SIG-M5 treated with dmso at 0.1 percent for 504 hours (cell line): ENCODE data around the gene KCNJ5.
"Not testable (repeated sequence)": the region's sequence is repeated elsewhere in the genome, so short reads cannot be mapped to it uniquely, and the experiment has no call there.

Experiments
- DNase-seq: peaks from one replicate; lab custom pipeline; 2025; ENCODE audit not compliant: unreplicated experiment; lab: John Stamatoyannopoulos, UW

Gene KCNJ5

DNA sequence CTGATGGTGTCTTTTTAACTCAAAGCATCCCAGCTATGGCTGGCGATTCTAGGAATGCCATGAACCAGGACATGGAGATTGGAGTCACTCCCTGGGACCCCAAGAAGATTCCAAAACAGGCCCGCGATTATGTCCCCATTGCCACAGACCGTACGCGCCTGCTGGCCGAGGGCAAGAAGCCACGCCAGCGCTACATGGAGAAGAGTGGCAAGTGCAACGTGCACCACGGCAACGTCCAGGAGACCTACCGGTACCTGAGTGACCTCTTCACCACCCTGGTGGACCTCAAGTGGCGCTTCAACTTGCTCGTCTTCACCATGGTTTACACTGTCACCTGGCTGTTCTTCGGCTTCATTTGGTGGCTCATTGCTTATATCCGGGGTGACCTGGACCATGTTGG lies 20.1 kb downstream of the KCNJ5 start:
- DNase-seq: no peak

DNA sequence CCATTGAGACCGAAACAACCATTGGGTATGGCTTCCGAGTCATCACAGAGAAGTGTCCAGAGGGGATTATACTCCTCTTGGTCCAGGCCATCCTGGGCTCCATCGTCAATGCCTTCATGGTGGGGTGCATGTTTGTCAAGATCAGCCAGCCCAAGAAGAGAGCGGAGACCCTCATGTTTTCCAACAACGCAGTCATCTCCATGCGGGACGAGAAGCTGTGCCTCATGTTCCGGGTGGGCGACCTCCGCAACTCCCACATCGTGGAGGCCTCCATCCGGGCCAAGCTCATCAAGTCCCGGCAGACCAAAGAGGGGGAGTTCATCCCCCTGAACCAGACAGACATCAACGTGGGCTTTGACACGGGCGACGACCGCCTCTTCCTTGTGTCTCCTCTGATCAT lies 20.5 kb downstream of the KCNJ5 start:
- no peak for DNase-seq

DNA sequence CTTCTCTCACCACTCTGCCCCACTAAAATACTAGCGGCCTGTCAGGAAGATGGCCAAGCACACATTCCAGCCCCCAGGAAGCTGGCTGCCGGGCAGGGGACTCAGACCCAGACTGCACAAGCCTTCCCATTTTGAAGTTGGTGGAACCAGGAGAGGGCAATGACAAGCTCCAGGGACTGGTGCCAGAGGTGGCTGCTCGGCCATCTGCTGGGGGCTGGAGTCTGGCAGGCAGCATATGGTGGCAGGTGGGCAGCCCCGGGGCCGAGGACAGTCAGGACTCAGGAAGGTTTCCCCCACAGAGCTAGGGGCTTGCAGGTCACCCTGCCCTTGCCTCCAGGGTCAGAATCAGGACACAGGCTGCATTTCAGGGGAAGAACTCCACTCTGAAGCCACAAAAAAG lies 22.6 kb downstream of the KCNJ5 start:
- DNase-seq: no peak

DNA sequence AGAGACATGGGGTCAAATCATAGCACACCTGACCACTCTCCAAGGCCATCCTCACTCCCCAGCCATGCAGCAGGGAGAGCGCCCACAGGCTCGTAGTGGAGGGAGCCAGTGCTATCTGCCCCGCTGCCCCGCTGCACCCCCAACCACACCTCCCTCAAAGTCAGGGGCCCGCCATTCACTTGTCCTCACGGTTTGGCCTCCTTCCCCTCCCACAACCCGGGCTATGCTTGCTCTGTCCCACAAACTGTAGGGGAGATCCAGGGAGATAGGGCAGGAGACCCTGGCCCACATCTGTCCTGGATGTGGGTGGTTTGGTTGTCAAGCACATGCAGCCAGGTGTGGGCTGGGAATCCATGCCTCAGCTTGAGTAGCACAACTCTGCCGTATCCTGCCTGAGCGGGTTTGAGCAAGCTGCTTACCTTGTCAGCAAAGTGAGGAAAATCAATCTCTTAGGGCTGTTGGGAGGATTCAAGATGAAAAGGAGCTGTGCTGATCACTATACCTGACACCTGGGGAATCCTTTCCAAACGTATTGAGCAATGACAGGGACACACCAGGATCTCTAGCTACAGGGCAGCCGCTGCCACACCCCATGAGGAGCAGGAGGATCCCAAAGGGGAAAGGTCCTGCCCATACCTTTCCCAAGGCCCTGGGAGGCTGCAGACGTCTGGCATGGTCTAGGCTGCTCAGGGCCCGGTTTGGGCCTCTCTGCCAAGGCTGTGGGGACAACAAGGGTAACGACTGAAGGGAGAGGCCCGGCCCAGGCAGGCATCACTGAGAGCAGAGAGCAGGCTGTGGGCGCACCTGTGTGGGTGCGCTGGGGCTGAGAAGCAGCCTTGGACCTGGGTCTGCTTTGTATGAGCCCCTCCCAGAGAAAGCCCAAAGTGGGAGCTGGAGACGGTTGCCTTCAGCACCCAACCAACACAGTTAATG lies 23.3 kb downstream of the KCNJ5 start:
- no peak for DNase-seq

DNA sequence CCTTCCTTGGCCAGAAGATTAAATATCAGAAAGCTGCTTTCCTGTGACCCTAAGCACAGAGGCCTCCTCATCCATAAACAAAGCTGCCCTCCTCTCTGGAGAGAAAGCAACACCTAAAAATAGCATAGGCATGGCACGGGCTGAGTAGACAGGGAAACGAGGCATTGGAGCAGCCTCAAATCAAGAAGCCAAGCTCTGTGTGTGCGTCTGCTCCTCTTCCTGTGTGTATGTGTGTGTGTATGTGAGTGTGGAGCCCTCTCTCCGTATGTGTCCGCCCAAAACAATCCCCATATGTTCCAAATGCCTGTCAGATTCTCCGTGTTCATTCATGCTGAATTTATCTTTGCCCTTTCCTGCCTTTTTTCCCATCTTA lies 24.0 kb downstream of the KCNJ5 start:
- no peak for DNase-seq

DNA sequence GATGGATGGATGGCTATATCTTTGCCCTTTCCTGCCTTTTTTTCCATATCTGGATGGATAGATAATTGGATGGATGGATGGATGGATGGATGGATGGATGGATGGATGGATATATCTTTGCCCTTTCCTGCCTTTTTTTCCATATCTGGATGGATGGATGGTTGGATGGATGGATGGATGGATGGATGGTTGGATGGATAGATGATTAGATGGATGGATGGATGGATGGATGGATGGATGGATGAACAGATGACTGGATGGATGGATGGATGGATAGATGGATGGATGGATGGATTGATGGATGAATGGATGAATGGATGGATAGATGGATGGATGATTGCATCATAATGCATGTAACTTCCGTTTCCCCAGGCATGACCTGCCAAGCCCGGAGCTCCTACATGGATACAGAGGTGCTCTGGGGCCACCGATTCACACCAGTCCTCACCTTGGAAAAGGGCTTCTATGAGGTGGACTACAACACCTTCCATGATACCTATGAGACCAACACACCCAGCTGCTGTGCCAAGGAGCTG lies 24.9 kb downstream of the KCNJ5 start:
- DNase-seq: no peak

DNA sequence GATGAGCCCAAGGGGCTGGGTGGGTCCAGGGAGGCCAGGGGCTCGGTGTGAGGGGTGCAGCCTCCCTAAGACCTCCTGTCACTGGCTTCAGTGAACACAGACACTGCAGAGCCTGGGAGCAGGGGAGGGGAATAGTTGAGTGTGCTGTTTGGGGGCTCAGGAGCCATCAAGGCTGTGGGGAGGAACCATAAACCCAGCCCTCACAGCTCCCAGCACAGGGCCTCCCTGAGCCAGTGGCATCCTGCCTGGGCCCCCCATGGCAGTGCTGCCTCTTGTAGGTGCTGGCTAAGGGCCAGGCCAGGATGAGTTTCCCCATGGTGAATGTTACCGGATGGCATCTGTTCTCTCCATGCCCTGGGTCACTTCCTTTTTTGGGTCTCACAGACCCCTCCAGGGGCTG lies 25.5 kb downstream of the KCNJ5 start:
- no peak for DNase-seq

DNA sequence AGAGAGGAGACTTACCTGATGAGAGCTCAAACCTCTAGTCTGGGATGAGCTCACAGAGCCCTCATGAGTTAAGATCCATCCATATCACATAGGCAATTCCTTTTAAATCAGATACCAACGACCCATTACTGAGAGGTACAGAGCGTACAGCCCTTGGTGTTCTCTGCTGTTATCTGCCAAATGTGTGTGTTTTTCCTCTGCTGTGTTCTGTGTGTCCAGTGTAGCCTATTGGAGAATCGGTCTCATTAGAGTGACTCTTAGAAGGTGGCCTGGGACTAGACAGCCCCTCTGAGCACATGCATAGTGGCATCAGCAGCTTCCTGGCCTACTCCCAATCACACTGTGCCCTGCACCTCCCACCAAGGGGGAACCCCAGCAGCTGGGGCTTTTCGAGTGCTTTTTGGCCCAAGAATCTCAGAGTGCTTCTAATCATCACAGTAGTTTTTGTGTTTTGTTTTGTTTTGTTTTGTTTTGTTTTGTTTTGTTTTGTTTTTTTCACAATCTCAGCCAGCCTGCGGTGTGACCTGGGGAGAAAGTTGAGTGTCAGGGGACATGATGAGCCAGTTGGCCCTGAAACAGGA lies 26.1 kb downstream of the KCNJ5 start:
- DNase-seq: no peak

DNA sequence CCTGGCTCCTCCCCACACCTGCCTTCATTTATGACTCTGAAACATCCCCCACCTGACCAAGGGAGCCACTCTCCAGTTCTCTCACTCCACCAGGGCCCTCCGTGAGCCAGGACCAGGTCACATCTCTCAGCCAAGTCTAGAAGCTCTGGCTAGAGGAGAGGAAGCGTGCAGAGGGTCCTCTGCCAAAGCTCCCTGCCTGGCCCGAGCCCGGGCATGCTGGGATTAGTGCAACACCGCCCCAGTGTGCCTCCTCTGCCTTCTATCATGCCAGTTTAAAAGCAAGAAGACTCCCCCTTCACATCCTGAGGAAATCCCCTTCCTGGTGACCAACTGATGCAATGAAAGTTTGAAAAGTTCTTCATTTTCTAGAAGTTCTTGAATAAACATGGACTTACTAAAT lies 28.1 kb downstream of the KCNJ5 start:
- no peak for DNase-seq

DNA sequence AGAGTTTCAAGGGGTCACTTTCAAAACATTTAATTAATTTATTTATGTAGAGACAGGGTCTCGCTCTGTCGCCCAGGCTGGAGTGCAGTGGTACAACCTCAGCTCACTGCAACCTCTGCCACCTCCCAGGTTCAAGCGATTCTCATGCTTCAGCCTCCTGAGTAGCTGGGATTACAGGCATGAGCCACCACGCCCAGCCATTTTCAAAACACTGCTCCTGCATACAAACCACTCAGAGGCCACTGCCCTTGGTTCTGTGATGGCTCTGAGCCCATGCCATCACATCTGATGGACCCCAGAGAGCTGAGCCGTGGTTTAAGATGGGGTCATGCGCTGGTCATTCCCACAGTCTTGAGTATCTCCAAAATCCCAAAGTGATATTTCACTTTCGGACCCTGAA lies 28.5 kb downstream of the KCNJ5 start:
- DNase-seq: not testable (repeated sequence)

DNA sequence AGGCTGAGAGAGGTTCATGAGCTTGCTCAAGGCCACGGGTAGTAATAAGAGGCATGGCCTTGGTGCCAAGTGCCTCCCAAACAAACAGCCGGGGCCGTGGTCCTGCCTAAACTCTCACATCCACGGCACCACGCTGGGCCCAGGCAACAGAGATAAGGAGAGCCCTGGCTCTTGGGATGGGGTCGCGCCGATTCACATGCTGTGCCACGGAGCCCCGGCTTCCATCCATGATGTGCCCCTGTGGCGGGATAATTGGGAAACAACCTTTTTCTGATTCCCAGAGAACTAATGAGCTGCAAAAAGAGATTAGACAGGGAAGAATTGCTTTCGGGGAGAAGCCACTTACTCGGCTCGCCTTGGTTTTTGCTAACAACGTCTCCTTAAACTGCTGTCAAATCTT lies 29.5 kb downstream of the KCNJ5 start:
- no peak for DNase-seq

DNA sequence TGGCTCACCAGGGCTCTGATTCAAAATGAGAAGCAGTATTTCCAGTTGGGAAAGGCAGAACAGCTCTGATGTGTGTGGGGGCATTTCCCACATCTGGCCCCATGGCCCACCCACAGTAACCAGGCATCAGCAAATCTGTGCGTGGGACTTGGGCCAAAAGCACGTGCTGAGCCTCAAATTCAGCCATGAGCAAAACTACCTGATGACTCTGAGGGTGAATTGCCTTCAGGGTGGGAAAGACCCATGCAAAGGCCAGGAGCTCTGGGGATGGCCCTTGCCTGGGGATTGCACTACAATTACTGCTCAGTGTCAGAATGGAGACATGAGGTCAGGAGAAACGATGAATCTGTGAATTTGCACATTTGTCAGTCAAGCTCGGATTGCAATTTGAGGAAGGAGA lies 30.6 kb downstream of the KCNJ5 start:
- no peak for DNase-seq

DNA sequence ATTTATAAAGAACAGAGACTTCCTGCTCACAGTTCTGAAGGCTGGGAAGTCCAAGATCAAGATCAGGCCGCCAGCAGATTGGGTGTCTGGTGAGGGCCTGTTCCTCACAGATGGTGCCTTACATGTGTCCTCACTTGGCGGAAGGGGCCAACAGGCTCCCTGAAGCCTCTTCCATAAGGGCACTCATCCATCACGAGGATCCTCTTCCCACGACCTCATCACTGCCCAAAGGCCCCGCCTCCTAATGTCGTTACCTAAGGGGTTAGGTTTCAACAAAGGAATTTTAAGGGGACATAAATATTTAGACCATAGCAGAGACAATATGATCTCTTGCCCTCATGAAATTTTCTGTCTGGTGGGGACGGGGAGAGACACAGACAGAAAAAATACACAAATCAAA lies 32.9 kb downstream of the KCNJ5 start:
- DNase-seq: no peak

DNA sequence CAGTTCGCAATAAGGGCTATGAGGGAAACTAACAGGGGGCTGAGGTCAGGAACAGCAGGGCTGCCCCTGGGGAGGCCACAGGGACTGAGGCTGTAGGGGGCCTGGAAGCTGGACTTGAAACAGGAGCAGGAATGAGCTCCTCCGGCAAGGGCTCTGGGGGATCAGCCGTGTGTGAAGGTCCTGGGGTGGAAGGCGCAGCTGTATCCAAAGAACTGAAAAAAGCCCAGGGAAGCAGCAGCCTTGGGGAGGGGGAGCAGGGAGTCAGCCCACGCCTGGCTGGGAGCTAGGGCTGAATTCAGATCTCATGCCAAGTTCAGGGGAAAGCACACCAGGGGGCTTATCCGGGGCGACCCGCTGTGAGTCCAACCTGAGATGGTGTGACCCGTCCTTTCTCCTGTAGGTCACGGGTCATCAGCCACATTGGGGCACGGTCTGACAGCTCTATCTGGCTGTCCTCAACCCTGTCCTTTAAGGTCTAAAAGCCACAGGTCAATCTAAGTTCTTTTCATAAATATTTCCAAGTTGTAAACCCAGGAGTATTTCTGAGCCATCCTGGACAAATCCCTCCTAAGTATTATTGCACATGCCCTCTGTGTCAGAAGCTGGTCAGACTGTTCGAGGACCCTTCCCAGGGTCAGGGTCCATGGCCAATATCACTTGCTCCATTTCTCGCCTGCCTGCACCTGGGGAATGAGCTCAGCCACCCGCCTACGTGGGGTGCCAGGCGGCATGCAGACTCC lies 33.5 kb downstream of the KCNJ5 start:
- no peak for DNase-seq

DNA sequence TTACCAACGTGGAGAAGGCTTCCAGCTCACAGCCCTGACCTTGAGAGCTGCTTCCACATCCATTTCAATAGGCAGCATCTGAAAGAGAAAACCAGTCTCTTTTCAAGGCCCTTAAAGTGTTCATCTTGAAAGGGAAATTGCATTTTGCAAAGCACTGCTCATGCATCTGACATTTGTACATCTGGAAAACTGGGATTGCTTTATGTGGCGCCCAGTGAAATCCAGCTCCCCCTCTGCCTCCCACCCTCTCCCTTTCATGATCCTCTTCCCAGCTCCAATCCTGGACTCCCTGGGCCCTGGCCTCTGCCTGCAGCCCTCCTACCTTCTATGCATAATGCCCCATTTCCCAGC lies 34.1 kb downstream of the KCNJ5 start:
- DNase-seq: no peak

DNA sequence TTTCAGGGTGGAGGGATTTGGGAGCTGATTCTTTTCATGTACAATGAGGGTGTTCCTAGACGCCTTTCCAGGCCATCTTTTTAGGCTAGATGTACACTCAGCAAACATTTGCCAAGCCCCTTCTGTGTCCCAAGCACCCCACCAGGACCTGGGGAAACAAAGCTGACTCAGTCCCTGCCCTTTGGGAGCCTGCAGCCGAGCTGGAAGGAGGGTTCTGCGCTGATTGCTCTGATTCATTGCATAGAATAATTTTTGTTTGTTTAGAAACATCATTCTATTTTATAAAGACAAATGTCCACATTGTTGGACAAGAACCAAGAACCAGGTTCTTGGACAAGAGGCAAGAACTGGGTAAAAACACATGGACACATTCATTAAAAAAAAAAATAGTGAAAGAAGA lies 34.8 kb downstream of the KCNJ5 start:
- DNase-seq: no peak

DNA sequence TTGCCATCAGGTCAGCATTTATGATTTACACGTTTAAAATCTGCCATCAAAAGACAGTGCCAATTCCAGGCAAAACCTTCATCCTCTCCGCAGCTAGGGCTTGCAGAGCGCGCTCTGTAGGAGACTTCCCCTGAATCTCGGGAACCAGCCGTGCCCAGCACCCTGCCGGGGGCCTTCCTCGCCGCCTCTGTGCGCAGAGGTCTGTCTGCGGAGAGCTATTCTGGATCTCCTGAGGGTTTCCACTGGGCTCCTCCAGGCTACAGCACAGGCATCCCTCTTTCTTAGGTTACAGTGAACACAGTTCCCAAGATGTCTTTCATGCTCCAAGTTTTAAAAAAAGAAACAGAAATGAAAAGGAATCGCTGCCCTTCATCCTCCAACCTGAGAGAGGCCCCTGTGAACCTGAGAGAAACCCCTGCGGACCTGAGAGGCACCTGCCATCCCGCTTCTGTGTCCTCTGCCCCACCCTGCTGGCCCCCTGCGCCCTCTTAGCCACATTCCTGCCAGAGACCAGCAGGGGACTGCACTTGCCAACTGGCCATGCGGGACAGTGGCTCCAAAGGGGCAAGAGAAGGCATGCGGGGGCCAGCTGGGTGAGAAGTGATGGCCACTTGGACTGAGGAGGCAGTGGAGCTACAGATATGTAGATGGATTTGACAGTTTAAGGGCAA lies 35.4 kb downstream of the KCNJ5 start:
- no peak for DNase-seq

DNA sequence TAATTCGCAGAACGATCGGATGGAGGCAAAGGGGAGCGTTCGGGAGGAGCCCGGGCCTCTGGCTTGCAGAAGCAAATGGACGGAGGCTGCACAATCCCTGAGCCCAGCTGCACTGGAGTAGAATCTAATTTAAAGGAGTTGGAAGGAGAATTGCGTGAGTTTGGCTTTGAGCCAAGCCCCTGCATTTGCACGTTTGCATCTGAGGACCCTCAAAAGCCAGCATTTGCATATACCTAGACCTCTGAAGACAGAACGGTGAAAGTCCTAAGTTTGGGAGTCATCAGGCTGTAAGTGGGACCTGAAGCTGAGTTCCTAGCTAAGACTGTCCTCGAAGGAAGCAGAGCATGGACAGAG lies 35.9 kb downstream of the KCNJ5 start:
- no peak for DNase-seq

DNA sequence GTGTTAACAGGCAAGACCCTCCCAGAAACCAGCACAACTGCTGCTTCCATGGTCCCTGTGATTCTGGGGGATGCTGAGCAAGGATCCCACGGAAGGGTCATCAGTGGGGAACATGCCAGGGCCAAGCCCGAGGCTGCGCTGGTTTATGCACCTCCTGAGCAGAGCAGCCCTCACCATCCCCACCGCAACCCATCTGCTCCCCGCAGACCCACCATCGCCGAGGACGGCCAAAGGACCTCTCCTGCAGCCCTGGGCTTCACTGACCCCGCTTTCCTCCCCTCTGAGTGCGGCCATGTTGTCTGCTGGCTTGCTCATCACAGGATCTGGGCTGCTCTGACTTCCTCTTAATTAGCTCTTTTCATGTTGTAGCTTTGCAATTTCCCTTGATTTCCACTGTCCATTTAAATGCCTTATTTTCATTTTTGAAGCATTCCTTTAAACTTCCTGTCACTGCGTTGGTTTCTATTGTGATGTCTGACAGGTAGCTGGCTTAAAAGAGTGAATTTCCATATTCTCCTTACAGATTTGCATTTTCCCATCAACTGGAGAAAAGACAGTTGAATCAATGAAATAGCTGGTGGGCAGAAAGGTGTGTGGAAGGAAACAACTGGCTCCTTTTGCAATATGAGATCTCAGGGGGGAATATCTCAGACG lies 36.7 kb downstream of the KCNJ5 start:
- no peak for DNase-seq

DNA sequence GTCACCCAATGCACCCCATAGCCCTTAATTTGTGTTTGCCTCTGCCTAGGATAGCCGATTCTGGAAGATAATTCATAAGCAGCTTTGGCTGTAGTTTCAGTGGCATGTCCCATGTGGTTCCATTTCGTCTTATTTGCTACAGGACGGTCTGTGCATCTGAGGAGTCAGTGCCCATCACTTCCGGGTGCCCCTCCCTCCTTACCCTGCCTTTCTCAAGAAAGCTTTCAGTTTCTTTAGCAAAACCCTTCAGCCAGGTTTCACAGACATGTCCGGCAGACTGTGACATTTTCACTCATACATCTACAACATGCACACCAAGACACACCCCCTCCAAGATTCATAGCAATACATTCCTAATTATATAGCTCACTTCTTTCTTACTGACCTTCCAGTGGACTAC lies 37.2 kb downstream of the KCNJ5 start:
- DNase-seq: no peak

DNA sequence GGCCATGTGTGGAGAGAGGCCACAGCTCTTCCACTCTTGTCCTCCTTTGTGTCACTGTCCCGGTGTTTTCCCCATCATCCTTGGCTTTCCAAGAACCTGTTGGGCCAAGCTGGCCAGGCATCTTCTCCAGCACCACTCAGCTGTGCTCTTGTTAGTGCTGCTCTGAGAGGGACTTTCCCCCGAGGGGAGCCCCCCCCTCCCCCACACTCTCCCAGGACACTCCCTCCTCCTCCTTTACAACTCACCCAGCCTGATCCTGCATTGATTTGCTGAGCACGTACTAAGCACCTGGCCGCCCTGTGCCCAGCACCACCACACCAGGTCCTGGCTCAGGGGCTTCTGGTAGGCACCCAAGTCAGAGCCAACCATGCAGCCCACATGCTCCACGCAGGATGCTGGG lies 38.3 kb downstream of the KCNJ5 start:
- no peak for DNase-seq
